HG03457 (cell line): Measurements from ENCODE around the gene TMEM222.

Experiments used
- ATAC-seq: cut with Tn5 transposase; IDR thresholded peaks from one replicate; pipeline ENCODE4 v1.9.1; 2021; ENCODE audit warnings: moderate number of reproducible peaks; ENCODE audit not compliant: unreplicated experiment

Gene TMEM222

DNA sequence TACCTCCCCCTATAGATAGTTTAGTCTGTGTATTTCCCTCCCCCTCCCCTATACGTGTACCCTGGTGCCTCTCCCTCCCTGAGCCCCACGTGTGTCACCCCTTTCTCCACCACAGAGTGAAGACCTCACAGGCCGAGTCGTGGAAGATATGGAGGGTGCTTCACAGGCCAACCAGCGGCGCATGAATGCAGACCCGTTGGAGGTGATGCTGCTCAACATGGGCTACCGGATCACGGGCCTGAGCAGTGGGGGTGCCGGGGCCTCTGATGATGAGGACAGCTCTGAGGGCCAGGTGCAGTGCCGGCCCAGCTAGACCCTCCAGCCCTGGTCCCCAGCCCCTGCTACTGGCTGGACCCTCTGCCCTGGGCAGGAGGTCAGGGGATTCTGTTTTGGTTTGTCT, 15.9 kb upstream of the TMEM222 start:
- no peak for ATAC-seq

- no peak for ATAC-seq
Measured at GRCh38 chr1:27306892-27307761, 14.8 kb upstream of the TMEM222 start.

GRCh38 chr1:27307874-27308598, 13.9 kb upstream of the TMEM222 start:
- ATAC-seq: no peak

DNA sequence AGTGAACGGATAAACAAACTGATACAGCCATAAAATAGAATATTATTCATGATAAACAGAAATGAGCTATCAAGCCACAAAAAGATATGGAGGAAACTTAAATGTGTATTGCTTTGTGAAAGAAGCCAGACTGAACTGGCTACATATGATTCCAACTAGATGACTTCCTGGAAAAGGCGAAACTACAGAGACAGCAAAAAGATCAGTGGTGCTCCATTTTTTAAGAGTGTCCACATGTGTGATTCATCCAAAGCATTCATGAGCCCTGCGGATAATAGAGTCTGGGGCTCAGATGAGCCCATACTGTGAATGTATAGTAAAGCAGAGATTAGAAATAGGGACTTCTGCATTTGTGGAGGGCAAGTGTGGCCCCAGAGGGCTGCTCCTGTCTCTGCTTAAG, 7.8 kb upstream of the TMEM222 start:
- ATAC-seq: no peak

GRCh38 chr1:27314737-27315136, 7.2 kb upstream of the TMEM222 start:
- no peak for ATAC-seq

- no peak for ATAC-seq
Measured at GRCh38 chr1:27316860-27317259, 5.1 kb upstream of the TMEM222 start.

DNA sequence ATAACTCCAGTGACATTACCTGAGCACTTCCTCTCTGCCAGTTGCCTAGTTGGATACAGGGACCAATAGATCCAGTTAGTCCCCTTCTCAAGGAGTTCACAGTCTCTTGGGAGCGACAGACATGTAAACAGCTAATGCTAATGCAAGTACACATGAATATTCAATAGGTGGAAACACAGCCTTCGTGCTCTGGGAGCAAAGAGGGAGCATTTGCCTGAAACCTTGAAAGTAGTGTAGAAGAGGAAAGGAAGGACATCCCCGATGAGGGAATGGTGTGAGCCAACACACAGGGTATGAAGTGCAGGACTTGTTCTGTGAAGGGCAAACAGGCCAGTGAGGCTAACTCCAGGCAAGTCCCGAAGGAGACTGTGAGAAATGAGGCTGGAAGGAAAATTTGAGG, 3.8 kb upstream of the TMEM222 start:
- ATAC-seq: no peak

DNA sequence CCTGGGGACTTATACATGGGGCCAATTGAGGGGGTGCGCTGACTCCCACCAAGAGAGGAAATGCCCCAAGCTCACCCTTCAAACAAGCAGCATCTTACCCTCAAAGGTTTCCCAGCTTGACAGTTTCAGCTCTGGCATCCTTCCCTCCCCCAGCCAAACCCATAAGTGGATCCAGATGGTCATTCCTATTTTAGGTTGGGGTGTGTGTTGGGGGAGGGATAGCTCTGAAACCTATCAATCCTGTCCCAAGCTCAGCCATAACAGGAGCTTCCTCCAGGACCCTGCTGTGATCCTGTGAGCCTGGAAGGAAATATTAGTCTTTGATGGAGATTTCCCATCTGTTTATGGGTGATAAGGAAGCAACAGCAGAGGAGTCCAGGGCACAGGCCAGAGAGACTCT, 3.4 kb upstream of the TMEM222 start:
- no peak for ATAC-seq

DNA sequence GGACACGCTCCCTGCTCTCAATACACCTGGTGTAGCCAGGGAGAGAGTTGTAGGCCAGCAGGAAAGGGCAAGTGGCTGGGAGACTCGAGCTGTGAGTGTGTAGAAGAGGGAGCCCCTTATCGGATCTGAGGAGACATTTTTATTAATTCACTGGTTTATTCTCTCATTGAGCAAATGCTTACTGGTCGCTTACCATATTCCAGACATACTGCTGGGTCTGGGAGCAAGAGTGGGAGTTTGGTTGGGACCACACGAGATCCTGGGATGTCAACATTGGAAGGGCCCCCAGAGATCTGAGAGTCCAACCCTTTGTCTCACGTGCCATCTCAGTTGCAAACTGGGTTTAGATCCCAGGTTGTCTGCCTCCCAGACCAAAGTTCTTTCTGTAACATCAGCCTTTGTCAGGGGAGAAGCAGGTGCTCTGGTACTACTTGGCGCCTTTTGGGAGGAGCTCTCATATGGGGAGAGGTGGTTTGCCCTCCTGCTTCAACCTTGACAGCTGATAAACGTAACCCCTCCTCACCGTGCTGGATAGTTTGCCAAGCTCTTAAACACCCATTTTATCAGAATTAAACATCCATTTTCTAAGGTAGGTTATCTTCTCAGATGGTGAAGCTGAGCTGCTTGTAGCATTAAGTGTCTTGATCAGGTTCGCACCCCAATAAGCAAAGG, 742 bp downstream of the TMEM222 start:
- ATAC-seq: no peak

- ATAC-seq: no peak
Measured at GRCh38 chr1:27325286-27325685, 3.3 kb downstream of the TMEM222 start.

- ATAC-seq: no peak
Measured at GRCh38 chr1:27327964-27328363, 6.0 kb downstream of the TMEM222 start.

GRCh38 chr1:27330786-27331185, 8.8 kb downstream of the TMEM222 start:
- ATAC-seq: no peak

- no peak for ATAC-seq
Measured at GRCh38 chr1:27331426-27331825, 9.5 kb downstream of the TMEM222 start.

GRCh38 chr1:27331922-27332321, 10.0 kb downstream of the TMEM222 start:
- ATAC-seq: no peak

DNA sequence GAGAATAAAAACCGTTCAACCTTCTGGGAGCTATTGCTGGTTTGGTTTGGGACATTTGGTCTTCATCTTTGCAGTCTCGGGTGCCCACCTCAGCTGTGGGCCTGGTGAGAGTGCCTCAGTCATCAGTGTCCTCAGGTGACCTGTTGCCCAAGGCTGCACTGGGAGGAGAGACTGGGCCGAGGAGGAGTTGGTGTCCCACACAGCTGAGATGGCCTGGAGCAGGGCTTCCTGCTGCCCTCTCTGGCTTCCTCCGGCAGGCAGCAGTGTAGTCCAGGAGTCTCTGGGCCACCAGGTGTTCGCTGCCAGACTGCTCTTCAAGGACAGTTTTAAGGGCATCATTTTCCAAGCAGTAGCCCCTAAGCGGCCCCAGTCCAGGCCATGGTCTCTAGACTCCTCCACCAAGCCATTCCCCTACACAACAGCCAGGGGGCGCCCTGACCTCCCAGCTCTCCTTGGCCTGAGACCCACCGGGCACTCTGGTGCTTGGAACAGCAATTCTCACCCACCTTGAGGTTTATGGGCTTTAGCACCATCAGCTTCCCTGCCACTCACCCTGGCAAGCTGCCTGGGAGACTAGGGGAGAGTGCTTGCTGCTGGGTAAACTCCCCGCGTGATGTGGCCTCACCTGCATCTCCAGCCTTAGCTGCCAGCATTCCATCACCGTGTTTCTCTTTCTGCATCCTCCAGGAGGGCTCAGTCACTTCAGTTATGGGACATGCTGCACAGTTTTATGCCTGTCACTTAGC, 10.7 kb downstream of the TMEM222 start:
- no peak for ATAC-seq

- no peak for ATAC-seq
Measured at GRCh38 chr1:27333717-27334279, 11.8 kb downstream of the TMEM222 start.

GRCh38 chr1:27335506-27336422, 13.8 kb downstream of the TMEM222 start:
- ATAC-seq: no peak

DNA sequence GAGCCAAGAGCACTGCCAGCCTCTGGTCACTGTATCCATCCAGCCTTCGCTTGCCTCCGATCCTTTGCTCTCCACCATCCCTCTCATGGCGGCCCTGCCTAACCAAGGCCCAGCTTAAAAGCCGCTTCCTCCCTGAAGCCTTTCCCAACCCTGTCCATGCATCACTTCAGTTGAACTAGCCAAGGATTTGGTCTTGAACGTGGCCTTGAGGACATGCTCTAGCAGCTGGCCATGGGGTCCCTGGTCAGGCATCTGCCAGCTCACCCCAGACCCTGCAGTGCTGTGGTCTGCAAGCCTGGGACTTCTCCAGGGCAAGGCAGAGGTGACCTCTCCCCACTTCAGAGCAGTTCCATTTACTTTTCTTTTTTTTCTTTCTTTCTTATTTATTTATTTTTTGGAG, 14.8 kb downstream of the TMEM222 start:
- ATAC-seq: no peak

GRCh38 chr1:27338751-27339150, 16.8 kb downstream of the TMEM222 start:
- no peak for ATAC-seq

- no peak for ATAC-seq
Measured at GRCh38 chr1:27339213-27339612, 17.2 kb downstream of the TMEM222 start.
